ENCODE results near the gene LCE1F. TPM values are rescaled to one million over a fixed set of nuclear protein-coding genes. Genes with fewer than 3 reads are reported as not detected.

The LCE1F gene
- total RNA-seq, result not detected

- no peak for TF ChIP-seq CTCF (IDR thresholded peaks at IDR 0.05; ENCODE audit: low read depth)
Observed at GRCh38 chr1:152774875-152775274, at the start of gene LCE1F. Gene LCE1F (plus strand): TSS chr1:152775140. CDS start chr1:152776372, 1,232 bp downstream.

- no peak for TF ChIP-seq CTCF (IDR thresholded peaks at IDR 0.05; ENCODE audit: low read depth)
Observed at GRCh38 chr1:152725261-152725660, 49.7 kb upstream of the LCE1F start.

- TF ChIP-seq CTCF (IDR thresholded peaks at IDR 0.05; ENCODE audit: low read depth), result no peak
Observed at GRCh38 chr1:152728986-152729385, 46.0 kb upstream of the LCE1F start.

- TF ChIP-seq CTCF (IDR thresholded peaks at IDR 0.05; ENCODE audit: low read depth), result no peak
Observed at GRCh38 chr1:152735648-152736047, 39.3 kb upstream of the LCE1F start.

- no peak for TF ChIP-seq CTCF (IDR thresholded peaks at IDR 0.05; ENCODE audit: low read depth)
Observed at GRCh38 chr1:152737997-152738396, 36.9 kb upstream of the LCE1F start.

GRCh38 chr1:152739841-152740240 lies 35.1 kb upstream of the LCE1F start:
- no peak for TF ChIP-seq CTCF (IDR thresholded peaks at IDR 0.05; ENCODE audit: low read depth)

- no peak for TF ChIP-seq CTCF (IDR thresholded peaks at IDR 0.05; ENCODE audit: low read depth)
Observed at GRCh38 chr1:152741656-152742055, 33.3 kb upstream of the LCE1F start.

All from subcutaneous adipose tissue (tissue), 4 donors.